GM23338 (cell line): ENCODE measurements around the gene GPC5. TPM values are rescaled to one million over a fixed set of nuclear protein-coding genes. Genes with fewer than 3 reads are reported as not detected.

Experiments used
- ATAC-seq: fragments of 200-7000 bp; cut with Tn5 transposase; 3 replicates; pipeline ENCODE4 v1.9.1; 2020
- DNase-seq: peaks from one replicate; pipeline ENCODE4 v3.0.0-alpha.2; 2015; ENCODE audit warnings: low spot score
- H2AFZ ChIP-seq: fragments of 200-600 bp; sonication (generic); 2 replicates; pipeline ENCODE4 v1.8.0; 2016; ENCODE audit warnings: antibody characterized with exemption, mild to moderate bottlenecking, moderate library complexity
- H3F3A ChIP-seq: fragments of 200-600 bp; sonication (generic); replicated peaks from 2 replicates; pipeline ENCODE4 v1.8.0; 2017; ENCODE audit warnings: antibody characterized with exemption, mixed run types, low read depth
- H3K27ac ChIP-seq: fragments of 200-600 bp; sonication (generic); 2 replicates; pipeline ENCODE4 v1.6.1; 2016; ENCODE audit warnings: low read depth
- H3K27me3 ChIP-seq: fragments of 200-600 bp; sonication (generic); 2 replicates; pipeline ENCODE4 v1.8.0; 2016; ENCODE audit warnings: mild to moderate bottlenecking, mixed run types, moderate library complexity; ENCODE audit not compliant: insufficient read depth
- H3K36me3 ChIP-seq: fragments of 200-600 bp; sonication (generic); 2 replicates; pipeline ENCODE4 v1.8.0; 2016; ENCODE audit warnings: mild to moderate bottlenecking; ENCODE audit not compliant: insufficient read depth
- H3K4me1 ChIP-seq: fragments of 200-600 bp; sonication (generic); 2 replicates; pipeline ENCODE4 v1.8.0; 2016; ENCODE audit warnings: mild to moderate bottlenecking, moderate library complexity; ENCODE audit not compliant: insufficient read depth
- H3K4me2 ChIP-seq: fragments of 200-600 bp; sonication (generic); 2 replicates; pipeline ENCODE4 v1.7.1; 2017; ENCODE audit warnings: mixed run types
- H3K4me3 ChIP-seq: fragments of 200-600 bp; sonication (generic); 2 replicates; pipeline ENCODE4 v1.6.1; 2016; ENCODE audit warnings: mixed run types
- H3K79me2 ChIP-seq: fragments of 200-600 bp; sonication (generic); replicated peaks from 2 replicates; pipeline ENCODE4 v1.8.0; 2017; ENCODE audit warnings: mild to moderate bottlenecking; ENCODE audit not compliant: insufficient read depth
- H3K9me2 ChIP-seq: fragments of 200-600 bp; sonication (generic); 2 replicates; pipeline ENCODE4 v1.8.0; 2017; ENCODE audit not compliant: insufficient read depth
- H4K20me1 ChIP-seq: fragments of 200-600 bp; sonication (generic); replicated peaks from 2 replicates; pipeline ENCODE4 v1.8.0; 2017; ENCODE audit warnings: mild to moderate bottlenecking; ENCODE audit not compliant: insufficient read depth
- H3K27ac Mint-ChIP-seq: 2 replicates; pipeline ENCODE4 v1.8.0; 2020; ENCODE audit warnings: inconsistent platforms, mild to moderate bottlenecking, moderate library complexity, mixed read lengths
- H3K27me3 Mint-ChIP-seq: 3 replicates; pipeline ENCODE4 v1.8.0; 2022; ENCODE audit warnings: low read depth, mild to moderate bottlenecking, moderate library complexity, mixed read lengths, inconsistent platforms; ENCODE audit not compliant: insufficient read depth, poor library complexity
- H3K36me3 Mint-ChIP-seq: 3 replicates; pipeline ENCODE4 v1.8.0; 2021; ENCODE audit warnings: low read depth, mild to moderate bottlenecking, inconsistent platforms, moderate library complexity, mixed read lengths
- H3K4me1 Mint-ChIP-seq: 3 replicates; pipeline ENCODE4 v1.8.0; 2020; ENCODE audit warnings: mild to moderate bottlenecking, inconsistent platforms, mixed read lengths
- H3K4me3 Mint-ChIP-seq: 3 replicates; pipeline ENCODE4 v1.8.0; 2021; ENCODE audit warnings: moderate library complexity, mild to moderate bottlenecking, inconsistent platforms, mixed read lengths
- H3K9me3 Mint-ChIP-seq: 3 replicates; pipeline ENCODE4 v1.8.0; 2020; ENCODE audit warnings: moderate library complexity, mild to moderate bottlenecking, inconsistent platforms, mixed read lengths
- CREB1 ChIP-seq: fragments of 250-450 bp; sonication (Bioruptor Pico); IDR thresholded peaks from 2 replicates; pipeline ENCODE4 v1.5.0; 2020; ENCODE audit warnings: low read depth, mild to moderate bottlenecking, moderate library complexity
- EZH2 ChIP-seq: fragments of 200-600 bp; sonication (generic); IDR thresholded peaks from one replicate; pipeline ENCODE4 v1.8.0; 2017; ENCODE audit warnings: antibody characterized with exemption, mild to moderate bottlenecking, low read depth; ENCODE audit not compliant: unreplicated experiment
- EZH2phosphoT487 ChIP-seq: fragments of 200-600 bp; sonication (generic); IDR thresholded peaks from one replicate; pipeline ENCODE4 v1.8.1; 2018; ENCODE audit warnings: antibody characterized with exemption; ENCODE audit not compliant: unreplicated experiment
- NANOG ChIP-seq: IDR thresholded peaks from 2 replicates; pipeline ENCODE4 v1.6.1; 2016; ENCODE audit warnings: antibody characterized with exemption, borderline replicate concordance
- POLR2AphosphoS5 ChIP-seq: IDR thresholded peaks from 2 replicates; pipeline ENCODE4 v1.6.1; 2016; ENCODE audit warnings: antibody characterized with exemption, low read depth
- STAT1 ChIP-seq: IDR thresholded peaks from one replicate; pipeline ENCODE4 v1.6.1; 2016; ENCODE audit warnings: antibody characterized with exemption; ENCODE audit not compliant: unreplicated experiment
- ZNF331 ChIP-seq: fragments of 250-450 bp; sonication (Bioruptor Pico); IDR thresholded peaks from 2 replicates; pipeline ENCODE4 v1.5.0; 2020; ENCODE audit warnings: low read depth, mild to moderate bottlenecking, moderate library complexity
- ZNF462 ChIP-seq: fragments of 250-450 bp; sonication (Bioruptor Pico); IDR thresholded peaks from 2 replicates; pipeline ENCODE4 v1.5.0; 2020; ENCODE audit warnings: mild to moderate bottlenecking, moderate library complexity
- polyA plus RNA-seq: library from polyadenylated mRNA; unstranded; fragments of >200 nt; fragmentation: Nextera tagmentation; extraction: Ambion mirVana; gene quantifications from 2 replicates; pipeline ENCODE4 v1.2.1, GENCODE V29; 2016
- total RNA-seq: library from RNA; depleted of rRNA; stranded (reverse); fragments of >200 nt; shearing (Covaris generic); gene quantifications from 2 replicates; pipeline ENCODE4 v1.2.3, GENCODE V29; 2014

The GPC5 gene
- total and polyA plus RNA-seq, 2 experiments from 2014 or later: 0.95 to 1.1 TPM

GRCh38 chr13:92547266-92547665 lies 1148.8 kb downstream of the GPC5 start (continued):
- no peak for TF ChIP-seq ZNF462 (CRISPR knock-in tag)
- TF ChIP-seq ZNF331 (CRISPR knock-in tag): no peak
- no peak for TF ChIP-seq POLR2AphosphoS5
- no peak for TF ChIP-seq NANOG
- TF ChIP-seq EZH2phosphoT487: no peak
- no peak for TF ChIP-seq STAT1

GRCh38 chr13:92549276-92549675 lies 1150.9 kb downstream of the GPC5 start:
- no peak overlapping the region for H3K27ac Mint-ChIP-seq
- no peak for TF ChIP-seq ZNF462 (CRISPR knock-in tag)
- TF ChIP-seq EZH2: no peak
- no peak for TF ChIP-seq CREB1 (CRISPR knock-in tag)

More at GRCh38 chr13:92549276-92549675, 1150.9 kb downstream of the GPC5 start:
- Histone ChIP-seq H3F3A (no peaks in the 10 kb centered on the region), H3K27me3 (no peaks in the 10 kb centered on the region), H3K4me1 (no peaks in the 10 kb centered on the region), H3K79me2 (no peaks in the 10 kb centered on the region), H3K4me2 (no peak overlapping the region), H4K20me1 (no peaks in the 10 kb centered on the region), H3K9me2 (no peaks in the 10 kb centered on the region), H2AFZ (no peak overlapping the region), H3K27ac (no peak overlapping the region), H3K4me3 (no peak overlapping the region), H3K36me3 (no peaks in the 10 kb centered on the region)
- DNase-seq (no peak), ATAC-seq (no peak)
- Mint-ChIP-seq H3K4me1 (0 out of 3 replicates have a peak, but pooled peaks cover 2% of the 10 kb centered on the region), H3K4me3 (no peak overlapping the region), H3K27me3 (peaks cover 2% of the 10 kb centered on the region), H3K36me3 (0 out of 3 replicates have a peak, but pooled peaks cover 3% of the 10 kb centered on the region), H3K9me3 (peaks cover 4% of the 10 kb centered on the region; the same call in 2 of the 3 replicates)
